Head of caudate nucleus (tissue), 42 donors: ENCODE results near the gene TGFB3.
"Not testable (repeated sequence)": the region's sequence is repeated elsewhere in the genome, so short reads cannot be mapped to it uniquely, and the experiment has no call there.

ENCODE experiments used
- DNase-seq, 42 donors: peaks; one replicate each; pipeline versions ENCODE4 v3.0.0 to v3.0.0-alpha.2; 2020 to 2021; ENCODE audit warnings: mixed read lengths in 7 of 42
- intact Hi-C: fragments of 100-400 bp; cut with DNase I; formaldehyde crosslinking; loops from one replicate; pipeline ENCODE4 v1.15.0; 2022

The TGFB3 gene

DNA sequence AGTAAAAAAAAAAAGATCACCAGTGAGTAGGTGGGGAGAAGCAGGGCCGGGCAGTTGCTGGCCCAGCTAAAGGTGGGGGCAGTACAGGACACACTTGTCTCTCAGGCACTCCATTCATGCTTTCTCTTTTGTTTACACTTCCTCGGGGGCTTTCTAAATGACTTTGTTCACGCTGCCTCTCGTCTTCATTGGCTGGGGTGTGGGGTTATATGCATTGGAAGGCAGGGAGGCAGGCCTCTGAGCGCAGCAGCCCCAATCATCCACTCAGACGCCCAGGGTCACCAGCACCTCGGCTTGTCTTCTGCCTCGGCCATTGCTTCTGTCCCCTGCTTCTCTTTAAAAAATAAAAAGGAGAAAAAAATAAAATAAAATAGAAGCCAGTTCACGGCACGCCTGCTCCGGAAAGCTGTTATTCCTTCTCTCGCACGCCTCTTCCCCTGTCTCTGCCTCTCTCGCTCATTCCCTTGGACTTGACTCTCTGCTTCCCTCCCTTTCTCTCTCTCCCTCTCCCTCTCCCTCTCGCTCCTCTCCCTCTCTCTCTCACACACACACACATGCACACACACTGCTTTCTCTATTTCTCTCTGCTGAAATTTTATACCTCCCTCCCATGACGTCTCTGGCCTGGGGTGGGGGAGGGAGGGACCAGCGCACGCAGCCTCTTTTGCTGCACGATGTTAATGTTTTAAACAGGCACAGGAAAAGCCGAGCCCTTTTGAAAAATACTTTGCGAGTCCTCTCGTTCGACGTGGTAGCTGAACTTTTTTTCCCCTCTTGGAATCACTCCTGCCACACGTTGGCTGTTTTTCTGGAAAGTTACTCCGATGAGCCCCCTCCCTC lies at the start of gene TGFB3:
Gene TGFB3, minus strand, starts transcription at position 570 of the 840 bp plus-strand sequence. CDS start 1,102 bp downstream, outside the sequence.
- DNase-seq: peak in 40 of 42 donors; percentile 15 to 85 (median 61)

GRCh38 chr14:76024211-76024907 lies 42.6 kb upstream of the TGFB3 start:
- no peak for DNase-seq
- intact Hi-C loops: no loop called here

More for the DNA sequence above, at the start of gene TGFB3:
- intact Hi-C loops: loop anchor here (2.0 to 5.0 kb wide), 3 partner anchors 75 to 271 kb away; no protein-coding TSS in a partner anchor

DNA sequence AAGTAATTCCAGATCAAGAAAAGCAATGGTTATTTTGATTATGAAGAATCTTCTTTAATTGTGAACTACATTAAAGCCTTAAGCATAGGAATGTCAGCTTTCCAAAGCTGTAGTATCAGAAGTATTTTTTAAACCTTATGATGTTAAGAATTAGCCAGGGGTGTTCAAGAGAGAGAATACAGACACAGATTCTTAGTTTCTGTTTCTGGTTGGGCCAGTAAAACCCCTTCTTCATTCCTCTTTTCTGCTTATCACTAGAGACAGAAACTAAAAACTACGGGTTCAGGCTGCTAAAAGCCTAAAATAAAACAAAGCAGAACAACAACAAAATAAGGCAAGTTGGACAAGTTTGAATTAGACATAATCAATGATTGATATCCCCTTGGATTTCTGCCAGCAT lies 42.0 kb upstream of the TGFB3 start:
- intact Hi-C loops: no loop called here
- no peak for DNase-seq

- no peak for DNase-seq
- intact Hi-C loops: no loop called here
These were observed 41.2 kb upstream of the TGFB3 start for GRCh38 chr14:76022991-76023390.

DNA sequence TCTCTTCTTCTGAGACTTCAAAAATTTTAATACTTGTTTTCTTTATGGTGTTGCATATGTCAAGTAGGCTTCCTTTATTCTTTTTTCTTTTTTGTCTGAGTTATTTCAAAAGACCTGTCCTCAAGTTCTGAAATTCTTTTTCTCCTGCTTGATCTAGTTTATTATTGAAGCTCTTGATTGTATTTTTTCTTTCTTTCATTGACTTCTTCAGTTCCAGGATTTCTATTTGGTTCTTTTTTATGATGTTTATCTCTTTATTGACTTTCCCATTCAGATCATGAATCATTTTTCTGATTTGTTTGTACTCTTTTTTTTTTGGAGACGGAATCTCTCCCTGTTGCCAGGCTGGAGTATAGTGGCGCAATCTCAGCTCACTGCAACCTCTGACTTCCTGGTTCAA lies 37.9 kb upstream of the TGFB3 start:
- intact Hi-C loops: no loop called here
- no peak for DNase-seq

GRCh38 chr14:76015668-76016067 lies 33.9 kb upstream of the TGFB3 start:
- no peak for DNase-seq
- intact Hi-C loops: no loop called here

DNA sequence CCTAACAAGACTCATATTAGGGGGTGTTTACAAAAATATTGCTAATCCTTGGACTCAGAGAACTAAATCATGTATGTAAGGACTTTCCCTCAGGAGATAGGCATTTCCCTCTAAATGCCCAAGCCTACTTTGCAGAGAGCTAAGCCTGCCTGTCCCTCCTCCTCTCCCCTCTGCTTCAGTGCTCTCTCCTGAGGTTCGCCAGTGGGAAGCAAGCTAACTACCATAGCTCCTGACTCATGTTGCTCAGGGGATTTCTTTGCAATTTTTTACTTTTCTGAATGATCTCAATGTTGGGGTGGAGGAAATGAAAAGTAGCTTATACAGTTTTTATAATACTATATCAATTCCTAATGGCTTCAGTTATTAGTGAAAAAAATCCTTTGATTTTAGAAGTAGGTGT lies 33.4 kb upstream of the TGFB3 start:
- intact Hi-C loops: no loop called here
- peak in 3 of 42 donors; percentile 10 to 28 (median 21) for DNase-seq

GRCh38 chr14:76012354-76012753 lies 30.6 kb upstream of the TGFB3 start:
- peak in 10 of 42 donors; percentile 4 to 61 (median 19) for DNase-seq
- intact Hi-C loops: no loop called here

DNA sequence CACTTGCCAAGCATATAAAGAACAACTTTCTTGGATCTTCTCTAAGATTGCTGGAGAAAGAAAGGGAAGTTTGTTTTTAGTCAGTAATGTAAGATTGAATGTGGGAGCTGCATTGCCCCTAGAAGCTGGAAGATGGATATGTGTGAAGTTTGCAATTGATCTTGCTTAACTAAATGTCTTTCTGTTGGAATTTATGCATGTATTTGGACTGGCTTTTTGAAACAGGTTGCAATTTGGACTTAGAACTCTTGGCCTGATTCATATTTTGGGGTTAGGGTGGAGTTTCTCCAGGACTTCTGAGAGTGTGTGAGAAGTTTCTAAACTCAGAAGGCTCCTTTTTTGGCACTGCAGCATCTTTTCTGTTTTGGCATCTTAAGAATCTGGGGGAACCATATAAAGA lies 30.1 kb upstream of the TGFB3 start:
- DNase-seq: no peak
- intact Hi-C loops: no loop called here

DNA sequence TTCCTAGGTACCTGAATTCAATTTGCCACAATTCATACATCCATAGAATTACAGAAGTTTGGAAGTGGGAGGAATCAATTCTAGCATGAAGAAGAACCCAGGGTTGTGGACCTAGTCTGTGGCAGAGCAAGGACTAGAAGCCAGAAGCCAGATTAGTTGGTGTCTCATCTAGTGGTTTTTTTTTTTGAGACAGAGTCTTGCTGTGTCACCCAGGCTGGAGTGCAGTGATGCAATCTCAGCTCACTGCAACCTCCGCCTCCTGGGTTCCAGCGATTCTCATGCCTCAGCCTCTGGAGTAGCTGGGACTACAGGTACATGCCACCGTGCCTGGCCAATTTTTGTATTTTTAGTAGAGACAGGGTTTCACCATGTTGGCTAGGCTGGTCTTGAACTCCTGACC lies 27.8 kb upstream of the TGFB3 start:
- intact Hi-C loops: not testable (repeated sequence)

GRCh38 chr14:76007852-76008251 lies 26.1 kb upstream of the TGFB3 start:
- no peak for DNase-seq
- intact Hi-C loops: no loop called here

More for the DNA sequence above, 27.8 kb upstream of the TGFB3 start:
- DNase-seq: not testable (repeated sequence)

DNA sequence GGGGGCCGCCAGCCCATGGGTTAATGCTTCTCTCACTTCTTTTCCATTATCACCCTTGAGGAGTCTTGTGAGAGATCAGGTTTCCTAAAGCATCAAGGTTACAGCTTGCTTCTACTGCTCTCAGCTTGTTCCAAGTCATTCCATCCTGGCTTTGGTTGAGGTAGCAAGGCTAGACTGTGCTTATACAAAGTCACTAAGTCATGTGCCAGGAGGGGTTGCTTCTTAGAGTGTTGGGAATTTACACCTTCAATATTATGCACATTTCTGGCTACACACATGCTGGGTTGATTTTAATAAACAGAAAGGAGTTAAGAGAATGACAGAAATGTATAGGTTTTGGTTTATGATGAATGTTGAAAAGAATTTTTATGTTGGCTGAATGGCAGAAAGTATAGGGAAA lies 25.6 kb upstream of the TGFB3 start:
- no peak for DNase-seq
- intact Hi-C loops: no loop called here

GRCh38 chr14:76006253-76006652 lies 24.5 kb upstream of the TGFB3 start:
- intact Hi-C loops: no loop called here
- DNase-seq: no peak

DNA sequence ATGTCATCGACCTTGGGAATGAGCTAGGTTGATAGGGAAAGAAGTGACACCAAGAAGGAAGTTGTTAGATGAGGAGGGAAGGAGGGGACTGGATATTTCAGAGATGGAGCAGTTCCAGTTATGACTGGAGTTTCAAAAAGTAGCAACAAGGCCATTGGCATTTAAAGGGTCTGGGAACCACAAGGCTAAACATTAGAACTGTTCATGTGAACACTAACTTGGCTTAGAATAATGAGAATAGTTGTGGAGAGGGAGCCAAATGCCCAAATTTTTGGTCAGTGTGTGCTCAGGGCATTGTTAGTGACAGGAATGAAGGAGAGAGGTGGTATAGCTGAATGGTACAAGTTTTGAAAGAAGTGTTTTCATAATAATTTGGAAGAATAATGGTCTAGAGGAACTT lies 20.6 kb upstream of the TGFB3 start:
- intact Hi-C loops: no loop called here
- no peak for DNase-seq

DNA sequence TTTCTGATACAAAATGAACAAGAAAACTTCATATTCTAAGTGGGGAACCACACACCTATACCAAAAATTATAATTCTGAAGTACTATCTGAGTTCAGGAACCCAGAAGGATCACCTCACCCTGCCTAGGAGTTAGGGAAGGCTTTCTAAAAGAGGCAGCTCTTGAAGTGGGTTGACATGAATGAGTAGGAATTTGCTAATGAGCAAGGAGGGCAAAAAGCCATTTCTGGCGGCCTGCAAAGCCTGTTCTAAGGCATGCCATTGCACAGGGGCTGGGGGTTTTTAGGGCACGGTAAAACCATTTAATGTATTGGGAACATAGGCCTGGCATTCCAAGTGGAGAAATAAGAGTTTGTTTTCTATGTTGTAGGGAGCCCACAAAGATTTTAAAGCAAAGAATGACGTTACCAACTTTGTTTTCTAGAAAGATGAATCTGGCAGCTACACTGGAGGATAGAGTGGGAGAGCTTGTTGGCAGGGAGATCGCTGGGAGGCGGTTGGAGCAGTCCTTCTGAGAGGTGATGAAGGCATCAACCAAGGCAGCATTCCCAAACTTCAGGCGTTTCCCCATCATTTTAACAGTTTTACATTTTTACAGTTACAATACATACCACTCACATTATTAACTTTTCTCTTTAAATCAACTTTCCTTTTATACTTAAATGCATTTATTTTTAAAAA lies 17.9 kb upstream of the TGFB3 start:
- intact Hi-C loops: no loop called here
- peak in 31 of 42 donors; percentile 18 to 90 (median 57) for DNase-seq

- intact Hi-C loops: no loop called here
These were observed 14.7 kb upstream of the TGFB3 start for GRCh38 chr14:75996488-75996887.

GRCh38 chr14:75995372-75996041 lies 13.7 kb upstream of the TGFB3 start:
- intact Hi-C loops: no loop called here
- DNase-seq: peak in 2 of 42 donors; percentile 12 to 55

More at GRCh38 chr14:75996488-75996887, 14.7 kb upstream of the TGFB3 start:
- DNase-seq: no peak

DNA sequence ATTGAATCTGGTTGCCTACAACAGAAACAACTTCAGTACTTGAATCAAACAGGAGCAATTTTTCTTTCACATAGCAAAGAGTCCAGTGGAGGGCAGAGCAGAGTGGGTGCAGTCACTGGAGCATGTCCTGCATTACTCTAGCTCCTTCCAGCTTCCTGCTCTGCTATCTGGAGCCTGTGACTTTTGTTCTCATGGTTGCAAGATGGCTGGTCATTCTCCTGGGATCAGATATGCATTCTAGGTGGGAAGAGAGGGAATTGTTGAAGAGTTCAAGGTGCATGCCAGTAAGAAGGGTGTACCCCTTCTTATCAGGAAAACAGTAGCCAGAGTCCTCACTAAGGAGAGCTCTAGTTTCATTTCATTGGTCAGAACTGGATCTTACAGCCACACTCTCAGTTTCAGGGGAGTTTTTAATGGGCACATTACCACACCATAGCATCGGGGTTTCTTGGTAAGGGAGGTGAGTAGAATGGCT lies 11.8 kb upstream of the TGFB3 start:
- intact Hi-C loops: no loop called here
- no peak for DNase-seq

GRCh38 chr14:75991753-75992152 lies 10.0 kb upstream of the TGFB3 start:
- intact Hi-C loops: no loop called here
- no peak for DNase-seq
